Activated CD8-positive, alpha-beta memory T cell treated with anti-CD3 and anti-CD28 coated beads for 24 hours (primary cell): ENCODE results near the gene PLPPR1.
"Not testable (repeated sequence)": the region's sequence is repeated elsewhere in the genome, so short reads cannot be mapped to it uniquely, and the experiment has no call there.

ENCODE experiments used
- DNase-seq: peaks from one replicate; pipeline ENCODE4 v3.0.0-alpha.2; 2020

Gene PLPPR1

DNA sequence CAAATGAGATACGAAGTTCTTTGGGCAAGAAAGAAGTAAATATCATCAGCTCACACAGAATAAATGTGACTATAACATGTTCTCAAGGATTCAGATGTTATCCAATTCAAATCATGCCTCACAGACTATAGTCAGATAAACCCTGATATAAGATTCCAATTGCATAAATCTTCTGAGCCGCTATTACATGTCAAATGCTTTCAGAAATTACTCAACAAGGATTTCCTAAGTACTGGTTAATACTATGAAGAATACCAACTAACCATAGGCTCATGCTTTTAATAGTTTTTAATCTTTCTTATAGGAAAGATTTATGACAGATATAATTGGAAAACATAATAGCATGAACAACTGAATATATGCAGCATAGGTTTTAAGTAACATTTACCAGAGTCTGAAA, 282.7 kb downstream of the PLPPR1 start:
- no peak for DNase-seq

GRCh38 chr9:101311758-101312420, 283.4 kb downstream of the PLPPR1 start:
- DNase-seq, result no peak

DNA sequence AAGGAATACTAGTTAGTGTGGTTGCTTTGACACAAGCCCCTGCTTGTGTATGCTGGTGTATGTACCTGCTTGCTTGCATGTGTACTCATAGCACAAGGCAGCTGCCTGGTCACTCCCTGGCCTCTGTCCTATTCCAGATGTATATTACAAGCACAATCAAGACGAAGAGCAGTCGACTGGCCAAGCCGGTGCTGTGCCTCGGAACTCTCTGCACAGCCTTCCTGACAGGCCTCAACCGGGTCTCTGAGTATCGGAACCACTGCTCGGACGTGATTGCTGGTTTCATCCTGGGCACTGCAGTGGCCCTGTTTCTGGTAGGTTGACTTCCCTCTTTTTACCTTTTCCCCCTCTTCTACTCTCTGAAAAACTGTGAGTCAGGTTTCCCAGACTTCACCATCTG, 284.1 kb downstream of the PLPPR1 start:
- no peak for DNase-seq

DNA sequence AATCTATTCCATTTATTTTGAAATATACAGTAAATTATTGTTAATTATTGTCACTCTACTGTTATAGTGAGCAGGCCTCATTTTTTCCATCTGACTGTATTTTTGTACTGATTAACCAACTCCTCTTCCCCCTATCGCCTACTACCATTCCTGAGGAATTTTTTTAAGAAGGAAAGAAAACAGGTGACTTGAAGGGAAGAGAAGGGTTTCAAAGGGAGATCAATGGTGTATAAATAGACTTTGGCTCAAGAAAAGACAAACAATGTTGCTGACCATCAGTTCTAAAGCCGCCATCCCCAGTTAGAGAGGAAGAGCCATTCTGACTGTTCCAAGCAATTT, 286.6 kb downstream of the PLPPR1 start:
- DNase-seq, result no peak

GRCh38 chr9:101317735-101318134, 289.2 kb downstream of the PLPPR1 start:
- no peak for DNase-seq

DNA sequence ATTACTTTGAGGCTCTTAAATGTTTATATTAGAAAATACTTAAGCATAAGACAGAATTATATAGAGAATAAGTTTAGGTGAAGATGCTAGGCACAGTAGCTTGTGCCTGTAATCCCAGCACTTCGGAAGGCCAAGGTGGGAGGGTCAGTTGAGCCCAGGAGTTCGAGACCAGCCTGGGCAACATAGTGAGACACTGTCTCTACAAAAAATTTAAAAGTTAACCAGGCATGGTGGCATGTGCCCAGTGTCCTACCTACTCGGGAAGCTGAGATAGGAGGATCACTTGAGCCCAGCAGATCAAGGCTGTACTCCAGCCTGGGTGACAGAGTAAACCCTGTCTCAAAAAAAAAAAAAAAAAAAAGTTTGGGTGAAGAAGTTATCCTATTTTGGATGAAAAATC, 294.6 kb downstream of the PLPPR1 start:
- no peak for DNase-seq

DNA sequence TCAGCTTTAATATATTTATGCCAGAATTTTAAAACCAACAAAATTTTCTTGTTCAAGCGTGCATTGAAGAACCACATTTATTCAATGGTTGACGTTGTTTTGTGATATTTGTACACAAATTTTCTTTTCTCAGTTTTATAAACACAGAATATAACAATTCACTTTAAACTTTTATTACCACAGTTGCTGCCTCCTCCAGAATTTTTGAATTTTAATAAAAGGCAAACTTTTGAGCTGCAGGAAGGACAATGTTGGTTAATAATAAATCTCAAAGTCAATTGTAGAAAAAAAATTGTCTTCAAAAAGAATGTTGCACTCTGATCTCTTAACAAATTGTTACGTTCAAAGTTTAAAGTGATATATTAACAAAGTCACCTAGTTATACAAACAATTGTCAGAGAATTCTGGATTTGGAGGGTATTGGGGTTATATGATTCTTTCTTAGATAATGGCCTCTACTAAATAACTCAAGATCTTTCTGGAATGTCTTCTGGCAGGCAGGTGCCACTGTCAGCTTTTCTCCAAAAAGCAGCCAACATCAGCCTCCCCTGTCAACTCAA, 295.8 kb downstream of the PLPPR1 start:
- DNase-seq, result no peak

DNA sequence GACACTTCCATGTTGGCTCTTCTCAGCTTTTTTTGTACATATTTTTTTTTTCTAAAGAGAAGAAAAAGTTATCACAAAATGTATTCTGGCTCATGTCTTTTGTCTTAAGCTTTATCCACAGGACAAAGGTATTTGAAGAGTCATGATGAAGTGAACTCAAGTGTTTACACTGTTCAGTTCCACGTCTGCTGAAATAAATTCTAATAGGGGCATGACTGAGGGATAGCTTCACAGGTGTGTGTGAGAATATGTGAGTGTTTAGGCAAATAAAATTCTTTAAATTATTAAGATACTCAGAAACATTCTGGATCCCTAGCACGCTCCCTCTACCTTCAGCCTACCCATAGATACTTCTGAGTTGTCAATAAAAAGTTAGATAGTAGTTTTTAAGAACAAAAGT, 296.5 kb downstream of the PLPPR1 start:
- no peak for DNase-seq

- DNase-seq, result no peak
Observed at GRCh38 chr9:101326035-101326434, 297.5 kb downstream of the PLPPR1 start.

DNA sequence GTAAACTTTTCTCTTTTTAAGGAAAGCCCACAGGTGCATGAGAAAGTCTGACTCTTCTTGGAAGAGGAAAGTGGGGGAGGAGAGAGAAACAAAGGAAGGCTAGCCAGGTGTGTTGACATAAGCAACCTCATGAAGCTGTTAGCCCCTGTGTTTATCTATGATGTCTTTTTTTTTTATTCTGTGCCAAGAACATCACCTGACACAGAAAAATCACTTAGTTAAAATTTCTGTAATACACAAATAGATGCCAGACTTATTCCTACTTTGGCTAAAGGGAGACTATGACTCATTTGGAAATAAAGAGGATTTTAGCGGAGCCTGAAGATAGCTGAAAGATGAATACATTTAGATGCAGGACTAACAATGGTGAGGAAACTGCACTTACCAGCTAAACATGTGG, 298.0 kb downstream of the PLPPR1 start:
- no peak for DNase-seq

DNA sequence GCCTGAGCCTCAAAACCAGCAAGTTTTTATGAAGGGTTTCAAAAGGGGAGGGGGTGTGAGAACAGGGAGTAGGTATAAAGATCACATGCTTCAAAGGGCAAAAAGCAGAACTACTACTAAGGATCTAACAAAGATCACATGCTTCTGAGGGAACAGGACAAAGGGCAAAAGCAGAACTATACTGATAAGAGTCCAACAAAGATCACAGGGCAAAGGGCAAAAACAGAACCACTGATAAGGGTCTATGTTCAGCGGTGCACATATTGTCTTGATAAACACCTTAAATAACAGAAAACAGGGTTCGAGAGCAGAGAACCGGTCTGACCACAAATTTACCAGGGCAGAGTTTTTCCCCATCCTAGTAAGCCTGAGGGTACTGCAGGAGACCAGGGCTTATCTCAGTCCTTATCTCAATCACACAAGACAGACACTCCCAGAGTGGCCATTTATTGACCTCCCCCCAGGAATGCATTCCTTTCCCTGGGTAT, 298.9 kb downstream of the PLPPR1 start:
- DNase-seq, result not testable (repeated sequence)

GRCh38 chr9:101332362-101332761, 303.8 kb downstream of the PLPPR1 start:
- no peak for DNase-seq

DNA sequence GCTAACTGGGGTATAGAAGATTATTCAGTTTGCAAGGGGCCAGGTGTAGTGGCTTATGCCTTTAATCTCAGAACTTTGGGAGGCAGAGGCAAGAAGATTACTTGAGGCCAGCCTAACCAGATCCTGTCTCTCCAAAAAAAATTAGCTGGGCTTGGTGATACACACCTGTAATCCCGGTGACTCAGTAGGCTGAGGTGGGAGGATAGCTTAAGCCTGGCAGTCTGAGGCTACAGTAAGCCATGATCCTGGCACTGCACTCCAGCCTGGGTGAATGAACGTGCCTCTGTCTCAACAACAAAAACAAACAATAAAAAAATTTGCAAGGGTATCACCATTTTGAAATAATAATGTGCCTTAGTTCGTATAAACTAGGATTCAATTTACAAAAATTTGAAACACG, 305.0 kb downstream of the PLPPR1 start:
- DNase-seq, result no peak

GRCh38 chr9:101333926-101334702, 305.6 kb downstream of the PLPPR1 start:
- DNase-seq, result no peak

DNA sequence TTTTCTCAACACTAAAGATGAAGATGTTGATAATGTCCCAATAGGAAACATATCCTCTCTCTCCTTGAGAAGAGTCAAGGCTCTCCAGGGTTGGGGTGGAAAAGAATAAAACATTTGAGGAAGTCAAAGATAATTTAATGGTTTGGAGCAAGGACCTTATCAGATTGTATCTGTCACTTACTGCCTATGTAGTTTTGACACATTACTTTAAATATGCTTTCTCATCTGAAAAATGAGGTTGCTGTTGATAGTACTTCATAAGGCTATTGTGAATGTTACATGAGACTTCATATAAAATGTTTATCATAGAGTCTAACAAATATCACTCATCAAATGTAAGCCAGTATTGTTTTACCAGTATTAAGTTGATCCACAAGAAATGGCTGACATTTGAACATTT, 307.6 kb downstream of the PLPPR1 start:
- no peak for DNase-seq

DNA sequence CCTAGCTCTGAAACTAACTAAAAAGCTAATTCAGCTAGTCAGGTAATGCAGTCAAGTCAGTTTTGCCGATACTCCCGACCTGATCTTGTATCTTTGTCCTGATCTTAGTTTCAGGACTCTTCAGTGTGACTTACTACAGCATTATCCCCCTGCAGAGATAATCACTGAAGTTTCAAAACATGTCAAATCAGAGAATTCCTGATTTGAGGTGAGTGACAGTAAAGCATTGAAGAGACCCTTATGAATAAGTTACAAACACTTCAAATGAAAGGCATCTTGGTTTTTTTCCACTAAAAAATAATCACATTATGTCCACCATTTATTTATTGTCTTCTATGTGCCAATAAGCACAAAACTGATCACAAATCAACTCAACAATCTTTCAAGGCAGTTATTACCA, 308.7 kb downstream of the PLPPR1 start:
- no peak for DNase-seq

DNA sequence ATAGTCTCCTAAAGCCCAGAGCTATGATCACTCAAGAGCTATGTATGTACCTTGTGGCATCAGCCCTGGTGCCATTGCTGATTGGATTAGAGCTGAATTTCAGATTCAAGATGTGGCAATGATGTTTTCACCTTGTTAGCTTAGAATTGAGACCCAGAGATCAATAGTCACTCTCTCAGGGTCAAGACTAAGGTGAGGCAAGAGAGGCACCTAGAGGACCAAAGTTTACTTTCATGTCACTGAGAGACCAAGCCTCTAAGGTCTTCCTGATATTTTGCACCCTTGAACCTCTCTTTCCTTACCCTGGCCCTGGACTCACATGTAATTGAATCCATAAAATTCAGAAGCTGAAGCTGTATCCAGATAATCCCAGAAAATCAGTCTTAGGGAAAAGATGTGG, 313.4 kb downstream of the PLPPR1 start:
- DNase-seq, result no peak

DNA sequence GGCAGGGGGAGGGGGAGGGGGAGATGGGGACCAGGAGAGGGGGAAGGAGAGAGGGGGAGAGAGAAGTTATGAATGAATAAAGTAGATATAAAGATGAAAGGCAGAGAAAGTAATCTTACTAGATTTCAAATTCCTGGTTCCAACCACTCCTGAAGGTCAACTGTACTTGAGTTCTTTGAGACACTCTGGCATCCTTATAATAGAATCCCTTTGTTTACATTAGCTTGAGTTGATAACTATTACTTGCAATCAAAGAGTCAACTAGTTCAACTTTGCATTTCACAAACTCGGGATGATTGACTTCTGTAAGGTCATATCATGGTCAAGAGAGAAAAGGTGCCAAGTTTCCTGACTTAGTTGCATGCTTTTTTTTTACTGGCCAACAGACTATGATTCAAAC, 314.1 kb downstream of the PLPPR1 start:
- no peak for DNase-seq

DNA sequence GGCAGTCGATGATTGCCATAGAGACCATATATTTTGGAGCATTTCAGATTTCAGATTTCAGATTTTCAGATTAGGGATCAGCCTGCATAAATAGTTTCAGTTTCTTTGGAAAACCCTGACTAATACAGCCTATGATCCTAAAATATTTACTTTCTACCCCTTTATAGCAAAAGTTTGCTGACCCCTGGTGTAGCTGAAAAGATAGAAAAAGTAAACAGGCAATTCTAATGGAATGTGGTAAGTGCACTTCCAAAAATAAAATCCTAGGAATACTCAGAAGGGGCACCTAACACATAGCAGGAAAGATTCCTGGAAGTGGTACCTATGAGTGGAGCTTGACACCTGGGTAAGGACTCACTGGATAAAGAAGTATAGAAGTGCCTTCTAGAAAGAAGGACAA, 321.8 kb downstream of the PLPPR1 start:
- DNase-seq, result no peak

DNA sequence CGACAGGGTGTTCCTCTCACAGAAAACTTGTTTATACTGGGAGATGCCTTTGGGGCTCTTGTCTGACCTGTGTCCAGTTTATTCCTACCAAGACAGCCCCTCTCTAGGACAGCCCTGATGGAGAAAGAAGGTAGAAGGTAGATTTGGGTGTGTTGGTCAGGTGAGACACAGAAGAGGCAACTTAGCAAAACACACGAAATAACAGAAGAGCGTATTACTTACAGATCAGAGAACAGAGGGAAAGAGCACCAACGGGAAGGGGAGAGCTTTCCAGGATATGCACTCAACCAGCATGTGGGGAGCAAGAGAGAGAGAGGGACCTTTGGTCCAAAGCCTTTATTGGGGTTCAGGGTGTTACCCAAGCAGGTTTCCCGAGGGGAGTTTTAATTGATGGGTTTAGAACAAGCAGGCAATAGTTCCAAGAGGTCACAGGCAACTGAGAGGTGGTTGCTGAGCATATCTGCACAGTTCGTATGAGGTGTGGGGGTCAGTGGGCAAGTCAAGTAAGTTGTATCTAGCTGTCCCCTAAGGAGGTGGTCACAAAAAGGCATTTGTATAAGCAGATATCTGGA, 324.5 kb downstream of the PLPPR1 start:
- no peak for DNase-seq

DNA sequence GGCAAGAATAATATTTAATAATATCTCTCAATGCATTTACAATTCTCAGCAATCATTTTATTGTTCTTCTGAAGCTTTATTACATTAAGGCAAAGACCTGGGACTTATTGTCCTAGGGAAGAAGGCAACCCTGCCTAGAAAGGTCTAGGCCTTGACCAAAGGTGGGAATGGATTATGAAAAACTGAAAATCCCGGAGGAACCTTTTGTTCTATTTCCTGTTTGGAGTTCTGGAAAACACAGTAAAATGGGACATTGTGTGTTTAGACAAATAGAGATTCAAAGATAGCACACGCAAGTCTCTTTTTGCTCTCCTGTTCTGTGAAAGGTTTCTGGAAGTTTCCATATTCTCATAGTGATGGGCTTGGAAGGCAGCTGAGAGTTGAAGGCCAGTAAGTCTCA, 325.2 kb downstream of the PLPPR1 start:
- no peak for DNase-seq

DNA sequence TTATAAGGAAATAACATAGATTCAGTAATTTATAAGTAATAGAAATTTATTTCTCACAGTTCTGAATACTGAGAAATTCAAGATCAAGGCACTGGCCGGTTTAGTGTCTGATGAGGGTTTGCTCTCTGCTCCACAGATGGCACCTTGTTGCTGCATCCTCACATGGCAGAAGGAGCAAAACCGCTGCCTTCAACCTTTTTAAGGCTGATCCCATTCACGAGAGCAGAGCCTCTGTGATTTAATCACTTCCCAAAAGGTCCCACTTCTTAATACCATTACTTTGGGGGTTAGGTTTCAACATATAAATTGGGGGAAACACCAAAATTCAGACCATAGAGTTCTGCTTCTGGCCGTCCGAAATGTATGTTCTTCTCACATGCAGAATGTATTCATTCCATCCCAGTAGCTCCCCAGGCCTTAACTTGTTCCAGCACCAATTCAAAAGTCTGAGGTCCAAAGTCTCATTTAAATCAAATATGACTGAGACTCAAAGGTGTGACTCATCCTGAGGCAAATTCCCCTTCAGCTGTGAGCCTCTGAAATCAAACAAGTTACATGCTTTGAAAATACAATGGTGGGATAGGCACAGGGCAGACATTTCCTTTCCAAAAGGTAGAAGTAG, 325.7 kb downstream of the PLPPR1 start:
- DNase-seq, result no peak
